IMR-90 (cell line): ENCODE measurements around the gene SLPI. TPM values are rescaled to one million over a fixed set of nuclear protein-coding genes. Genes with fewer than 3 reads are reported as not detected.

Experiments
- ATAC-seq: fragments of 200-7000 bp; cut with Tn5 transposase; 2 replicates; pipeline ENCODE4 v1.9.1; 2020; ENCODE audit warnings: low read depth, mild to moderate bottlenecking, moderate library complexity
- BruUV-seq: library from RNA; stranded (reverse); fragments of 400-500 nt; replicated peaks from 2 replicates; lab custom pipeline; 2021; lab: Mats Ljungman, UMichigan
- CTCF ChIA-PET: fragments of 300-600 bp; formaldehyde crosslinking; extraction: SDS; loops from one replicate; lab custom pipeline; 2021; ENCODE audit warnings: antibody characterized with exemption; lab: Yijun Ruan, JAX
- POLR2A ChIA-PET: fragments of 300-600 bp; sonication (Branson Sonifier 250); formaldehyde crosslinking; loops from one replicate; lab custom pipeline; 2022; ENCODE audit warnings: antibody characterized with exemption; ENCODE audit not compliant: unreplicated experiment; lab: Charles Lee
- DNase-seq: peaks from one replicate; pipeline ENCODE4 v3.0.0; 2013
- H2AFZ ChIP-seq: replicated peaks from 2 replicates; pipeline ENCODE3; 2013; ENCODE audit warnings: low read length, mild to moderate bottlenecking; ENCODE audit not compliant: poor library complexity
- H2AK5ac ChIP-seq: 2 replicates; pipeline ENCODE4 v1.6.1; 2013; ENCODE audit warnings: low read depth, low read length, inconsistent platforms
- H2AK9ac ChIP-seq: replicated peaks from 2 replicates; pipeline ENCODE3; 2013; ENCODE audit warnings: mild to moderate bottlenecking, low read depth, low read length, moderate library complexity; ENCODE audit not compliant: poor library complexity
- H2BK120ac ChIP-seq: 2 replicates; pipeline ENCODE4 v1.6.1; 2013; ENCODE audit warnings: low read depth, low read length, inconsistent platforms
- H2BK15ac ChIP-seq: 3 replicates; pipeline ENCODE4 v1.6.1; 2013; ENCODE audit warnings: low read depth, low read length, inconsistent platforms
- H2BK20ac ChIP-seq: 2 replicates; pipeline ENCODE4 v1.6.1; 2013; ENCODE audit warnings: low read depth, mild to moderate bottlenecking, inconsistent platforms, low read length, moderate library complexity
- H2BK5ac ChIP-seq: 2 replicates; pipeline ENCODE4 v1.6.1; 2013; ENCODE audit warnings: mild to moderate bottlenecking, low read depth, low read length, inconsistent platforms; ENCODE audit not compliant: poor library complexity, severe bottlenecking
- H3K14ac ChIP-seq: replicated peaks from 2 replicates; pipeline ENCODE4 v1.6.1; 2013; ENCODE audit warnings: low read depth, low read length, inconsistent platforms
- H3K18ac ChIP-seq: 2 replicates; pipeline ENCODE4 v1.6.1; 2013; ENCODE audit warnings: low read depth, low read length, control low read depth
- H3K23ac ChIP-seq: 2 replicates; pipeline ENCODE4 v1.6.1; 2013; ENCODE audit warnings: low read depth, low read length, inconsistent platforms
- H3K27ac ChIP-seq: 2 replicates; pipeline ENCODE4 v1.5.1; 2013; ENCODE audit warnings: mild to moderate bottlenecking, control low read depth, low read length; ENCODE audit not compliant: insufficient read depth
- H3K27me3 ChIP-seq: 2 replicates; pipeline ENCODE4 v1.6.1; 2013; ENCODE audit warnings: low read length; ENCODE audit not compliant: control insufficient read depth, insufficient read depth
- H3K36me3 ChIP-seq: 2 replicates; pipeline ENCODE4 v1.6.1; 2013; ENCODE audit warnings: low read length, mixed read lengths; ENCODE audit not compliant: control insufficient read depth, insufficient read depth
- H3K4ac ChIP-seq: 2 replicates; pipeline ENCODE4 v1.6.1; 2013; ENCODE audit warnings: low read depth, low read length, inconsistent platforms
- H3K4me1 ChIP-seq: 2 replicates; pipeline ENCODE4 v1.6.1; 2013; ENCODE audit warnings: low read length, mixed read lengths; ENCODE audit not compliant: control insufficient read depth, insufficient read depth
- H3K4me2 ChIP-seq: 2 replicates; pipeline ENCODE4 v1.6.1; 2013; ENCODE audit warnings: low read depth, mild to moderate bottlenecking, control low read depth, low read length, moderate library complexity
- H3K4me3 ChIP-seq: 2 replicates; pipeline ENCODE4 v1.5.1; 2013; ENCODE audit warnings: low read depth, mild to moderate bottlenecking, control low read depth, low read length, moderate library complexity; ENCODE audit not compliant: insufficient read depth
- H3K56ac ChIP-seq: 2 replicates; pipeline ENCODE4 v1.6.1; 2013; ENCODE audit warnings: low read length, inconsistent platforms; ENCODE audit not compliant: insufficient read depth; ENCODE audit errors: extremely low read depth
- H3K79me1 ChIP-seq, 2 experiments: 2 replicates each; pipeline ENCODE4 v1.6.1; 2013; ENCODE audit warnings: low read length in 2 of 2, inconsistent platforms in 1 of 2, low read depth in 1 of 2
- H3K9ac ChIP-seq: 2 replicates; pipeline ENCODE4 v1.6.1; 2013; ENCODE audit warnings: low read depth, low read length, control low read depth
- H3K9me1 ChIP-seq: 2 replicates; pipeline ENCODE4 v1.6.1; 2013; ENCODE audit warnings: low read length, inconsistent platforms; ENCODE audit not compliant: insufficient read depth
- H3K9me3 ChIP-seq: 2 replicates; pipeline ENCODE4 v1.6.1; 2013; ENCODE audit warnings: low read length; ENCODE audit not compliant: control insufficient read depth, insufficient read depth
- H4K20me1 ChIP-seq: 2 replicates; pipeline ENCODE4 v1.6.1; 2013; ENCODE audit warnings: low read length, inconsistent platforms; ENCODE audit not compliant: insufficient read depth
- H4K5ac ChIP-seq: 2 replicates; pipeline ENCODE4 v1.6.1; 2013; ENCODE audit warnings: mild to moderate bottlenecking, low read depth, low read length, control low read depth
- H4K8ac ChIP-seq, 2 experiments: 2 replicates each; pipeline ENCODE4 v1.6.1; 2013; ENCODE audit warnings: low read depth in 2 of 2, low read length in 2 of 2, control low read depth in 1 of 2, inconsistent platforms in 1 of 2
- H4K91ac ChIP-seq: 2 replicates; pipeline ENCODE4 v1.6.1; 2013; ENCODE audit warnings: low read depth, low read length, inconsistent platforms; ENCODE audit not compliant: insufficient read depth
- CHD1 ChIP-seq: IDR thresholded peaks from 2 replicates; pipeline ENCODE4 v1.6.1; 2012; ENCODE audit warnings: low read depth, low read length, improper control_type of control experiment
- FOS ChIP-seq: fragments of 150-350 bp; IDR thresholded peaks from 2 replicates; pipeline ENCODE4 v1.6.1; 2016; ENCODE audit warnings: low read depth, low read length
- RFX5 ChIP-seq: IDR thresholded peaks from 2 replicates; pipeline ENCODE4 v1.8.0; 2012; ENCODE audit warnings: low read depth, mild to moderate bottlenecking, low read length, moderate library complexity
- WGBS, 2 experiments: methylation state at CpG; one replicate each; pipeline versions ENCODE4 v1.1.5 to v1.1.7; 2013; ENCODE audit warnings: missing lambda C conversion rate in 2 of 2; ENCODE audit not compliant: insufficient read length in 1 of 2; ENCODE audit errors: extremely low coverage in 2 of 2; 5-methylcytosine and 5-hydroxymethylcytosine counted together
- dilution Hi-C: fragments of 300-500 bp; cut with HindIII; formaldehyde crosslinking; loops from one replicate; pipeline ENCODE4 v1.14.3; 2018; ENCODE audit warnings: low sequenced_read_pairs; ENCODE audit not compliant: unreplicated experiment
- in situ Hi-C: fragments of 300-500 bp; cut with MboI; formaldehyde crosslinking; loops from 3 replicates; pipeline ENCODE4 v1.14.3; 2019; ENCODE audit warnings: low sequenced_read_pairs, inconsistent platforms, mixed read lengths
- intact Hi-C: fragments of 100-400 bp; cut with micrococcal nuclease; formaldehyde crosslinking; loops from 2 replicates; pipeline ENCODE4 v1.10.0; 2022
- polyA plus RNA-seq, 3 experiments: library from polyadenylated mRNA; depleted of rRNA; stranded (reverse); fragments of >200 nt; gene quantifications; 2 replicates each; pipeline ENCODE4 v1.2.3, GENCODE V29; 2012; ENCODE audit warnings: low replicate concordance in 1 of 3
- total RNA-seq: library from RNA; depleted of rRNA; stranded (reverse); fragments of >200 nt; gene quantifications from 2 replicates; pipeline ENCODE4 v1.2.3, GENCODE V29; 2012

Gene SLPI
- total and polyA plus RNA-seq, 2 of the 4 experiments (the other 2 are of a cell fraction) = not detected

DNA sequence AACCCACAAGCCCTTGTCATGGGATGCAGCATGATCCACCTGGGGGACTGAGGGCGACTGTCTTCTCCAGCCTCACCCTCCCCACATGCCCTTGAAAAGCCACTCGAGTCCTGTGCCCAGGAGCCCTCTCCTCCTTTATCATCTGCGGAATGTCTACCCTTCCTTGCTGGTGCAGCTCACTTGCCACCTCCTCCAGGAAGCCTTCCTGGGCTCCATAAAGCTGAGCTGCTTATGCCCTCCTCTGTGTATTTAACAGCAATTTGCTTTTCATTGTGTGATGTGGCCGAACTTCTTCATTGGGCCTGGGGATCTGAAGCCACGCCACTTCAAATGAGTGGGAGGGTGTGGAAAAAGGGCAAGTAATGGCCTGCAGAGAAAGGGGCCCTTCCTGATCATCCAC lies 34.5 kb upstream of the SLPI start:
- Histone ChIP-seq H3K4me1 (no peaks in the 10 kb centered on the region), H2BK5ac (no peak overlapping the region), H2BK120ac (no peak overlapping the region), H3K9ac (no peak overlapping the region), H3K9me1 (no peaks in the 10 kb centered on the region), H3K18ac (no peak overlapping the region), H2AK5ac (no peak overlapping the region), H3K36me3 (no peaks in the 10 kb centered on the region), H3K27me3 (peaks cover 29% of the 10 kb centered on the region), H3K56ac (no peak overlapping the region), H2AFZ (no peak overlapping the region), H3K79me1 (no peaks in the 10 kb centered on the region), H3K14ac (no peak overlapping the region), H4K20me1 (no peaks in the 10 kb centered on the region), H2BK15ac (no peak overlapping the region), H3K9me3 (no peaks in the 10 kb centered on the region), H3K27ac (no peak overlapping the region), H3K4ac (no peak overlapping the region), H2AK9ac (no peak overlapping the region), H4K5ac (no peak overlapping the region), H3K4me2 (no peak overlapping the region), H3K4me3 (no peak overlapping the region), H2BK20ac (no peak overlapping the region), H4K91ac (no peak overlapping the region), H4K8ac (no peak overlapping the region), H3K23ac (no peak overlapping the region)
- ATAC-seq (no peak), DNase-seq (no peak)
- BruUV-seq = no TSS peak
- TF ChIP-seq RFX5 (no peak), CHD1 (no peak), FOS (no peak)
- intact Hi-C loops (no loop called here), dilution Hi-C loops (no loop called here), in situ Hi-C loops (loop anchor here (10.0 to 25.0 kb wide), 2 partner anchors 177 to 274 kb away; partner anchors contain the start of genes KCNS1, WFDC12 and WFDC5)
- WGBS, 2 experiments = 57% methylated on average over 3 of the region's 5 CpGs; no CpG with 5 or more reads in 1 of the 2 experiments
- ChIA-PET CTCF (no interaction called here), POLR2A (no interaction called here)
